NCI-H345 treated with DMSO at 0.1 percent for 48 hours (cell line): ENCODE measurements around the gene MAGEA4.

Experiments
- DNase-seq: peaks from one replicate; lab custom pipeline; 2025; ENCODE audit not compliant: unreplicated experiment; lab: John Stamatoyannopoulos, UW

MAGEA4 gene

GRCh38 chrX:151923648-151924047 lies 11.0 kb downstream of the MAGEA4 start:
- DNase-seq, result no peak

- DNase-seq, result no peak
Measured at GRCh38 chrX:151929126-151929525, 16.4 kb downstream of the MAGEA4 start.

- DNase-seq, result no peak
Measured at GRCh38 chrX:151935358-151935757, 22.7 kb downstream of the MAGEA4 start.

- no peak for DNase-seq
Measured at GRCh38 chrX:151938172-151938571, 25.5 kb downstream of the MAGEA4 start.

- no peak for DNase-seq
Measured at GRCh38 chrX:151954730-151955129, 42.0 kb downstream of the MAGEA4 start.

- no peak for DNase-seq
Measured at GRCh38 chrX:151958101-151958500, 45.4 kb downstream of the MAGEA4 start.

GRCh38 chrX:151962034-151962433 lies 49.3 kb downstream of the MAGEA4 start:
- no peak for DNase-seq

- no peak for DNase-seq
Measured at GRCh38 chrX:151966236-151966635, 53.5 kb downstream of the MAGEA4 start.

GRCh38 chrX:151970027-151970426 lies 57.3 kb downstream of the MAGEA4 start:
- no peak for DNase-seq

GRCh38 chrX:151970661-151971060 lies 58.0 kb downstream of the MAGEA4 start:
- DNase-seq, result no peak

GRCh38 chrX:151973060-151973661 lies 60.5 kb downstream of the MAGEA4 start:
- no peak for DNase-seq

GRCh38 chrX:151973851-151974335 lies 61.2 kb downstream of the MAGEA4 start:
- DNase-seq, result no peak
